CD4-positive, alpha-beta T cell treated with Interleukin-15 for 4 hours (primary cell): ENCODE results near the gene RASGRP4.

Experiments used
- DNase-seq: peaks from one replicate; pipeline ENCODE4 v3.0.0-alpha.2; 2020; ENCODE audit warnings: low spot score

RASGRP4 gene

GRCh38 chr19:38448225-38448624 lies 22.2 kb upstream of the RASGRP4 start:
- DNase-seq = no peak

- no peak for DNase-seq
These were observed 19.3 kb upstream of the RASGRP4 start for GRCh38 chr19:38445362-38445761.

- no peak for DNase-seq
These were observed 18.0 kb upstream of the RASGRP4 start for GRCh38 chr19:38444026-38444425.

- no peak for DNase-seq
These were observed 17.5 kb upstream of the RASGRP4 start for GRCh38 chr19:38443458-38443999.

GRCh38 chr19:38442736-38443135 lies 16.7 kb upstream of the RASGRP4 start:
- no peak for DNase-seq

- DNase-seq = no peak
These were observed 15.8 kb upstream of the RASGRP4 start for GRCh38 chr19:38441657-38442348.

GRCh38 chr19:38440592-38440991 lies 14.6 kb upstream of the RASGRP4 start:
- no peak for DNase-seq

GRCh38 chr19:38437917-38438316 lies 11.9 kb upstream of the RASGRP4 start:
- no peak for DNase-seq

- no peak for DNase-seq
These were observed 11.3 kb upstream of the RASGRP4 start for GRCh38 chr19:38437295-38437694.

- no peak for DNase-seq
These were observed 8.6 kb upstream of the RASGRP4 start for GRCh38 chr19:38434549-38435051.

- DNase-seq = peak; percentile 24
These were observed 7.3 kb upstream of the RASGRP4 start, which contains the start of gene RYR1 for GRCh38 chr19:38433268-38433733. Gene RYR1 (plus strand): TSS chr19:38433691. CDS start chr19:38433830, 139 bp downstream.

GRCh38 chr19:38430931-38431330 lies 4.9 kb upstream of the RASGRP4 start:
- no peak for DNase-seq

GRCh38 chr19:38429811-38430156 lies 3.8 kb upstream of the RASGRP4 start:
- no peak for DNase-seq

GRCh38 chr19:38429055-38429810 lies 3.2 kb upstream of the RASGRP4 start:
- no peak for DNase-seq

GRCh38 chr19:38427035-38427677 lies 1.1 kb upstream of the RASGRP4 start:
- peak; percentile 37 for DNase-seq

GRCh38 chr19:38425222-38425809 lies 703 bp downstream of the RASGRP4 start:
- DNase-seq = no peak

GRCh38 chr19:38424272-38424671 lies 1.7 kb downstream of the RASGRP4 start:
- no peak for DNase-seq

GRCh38 chr19:38422438-38422837 lies 3.6 kb downstream of the RASGRP4 start:
- DNase-seq = no peak

- no peak for DNase-seq
These were observed 4.2 kb downstream of the RASGRP4 start for GRCh38 chr19:38421856-38422255.

GRCh38 chr19:38420935-38421334 lies 5.1 kb downstream of the RASGRP4 start:
- DNase-seq = no peak

GRCh38 chr19:38417544-38418506 lies 8.2 kb downstream of the RASGRP4 start:
- DNase-seq = peak; percentile 66
